CD4-positive, alpha-beta T cell treated with Interleukin-2 at 100 ng/mL for 4 hours (primary cell): Measurements from ENCODE around the gene AKR1B1.

Experiments used
- DNase-seq: peaks from one replicate; pipeline ENCODE4 v3.0.0-alpha.2; 2020; ENCODE audit warnings: low spot score

Gene AKR1B1

GRCh38 chr7:134469622-134470021 lies 10.7 kb upstream of the AKR1B1 start:
- DNase-seq, result no peak

DNA sequence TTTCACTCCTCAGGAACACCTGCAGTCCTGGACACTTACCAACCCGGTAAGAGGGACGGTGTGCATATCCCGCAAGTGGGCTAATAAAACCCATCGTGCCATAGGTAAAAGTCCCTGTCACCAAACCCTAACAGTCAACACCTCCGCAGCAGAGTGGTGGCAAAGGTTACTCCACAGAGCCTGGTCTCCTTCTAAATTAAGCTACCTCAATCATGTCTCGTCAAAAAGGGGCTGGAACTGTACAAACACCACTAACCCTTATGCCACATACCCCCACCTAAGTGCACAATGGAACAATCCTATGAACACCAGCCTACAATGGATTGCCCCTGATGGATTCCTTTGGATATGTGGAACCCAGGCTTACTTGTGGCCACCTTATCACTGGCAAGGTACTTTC lies 9.6 kb upstream of the AKR1B1 start:
- DNase-seq, result no peak

GRCh38 chr7:134468054-134468453 lies 9.2 kb upstream of the AKR1B1 start:
- no peak for DNase-seq

- no peak for DNase-seq
These were observed 6.6 kb upstream of the AKR1B1 start for GRCh38 chr7:134465491-134465890.

DNA sequence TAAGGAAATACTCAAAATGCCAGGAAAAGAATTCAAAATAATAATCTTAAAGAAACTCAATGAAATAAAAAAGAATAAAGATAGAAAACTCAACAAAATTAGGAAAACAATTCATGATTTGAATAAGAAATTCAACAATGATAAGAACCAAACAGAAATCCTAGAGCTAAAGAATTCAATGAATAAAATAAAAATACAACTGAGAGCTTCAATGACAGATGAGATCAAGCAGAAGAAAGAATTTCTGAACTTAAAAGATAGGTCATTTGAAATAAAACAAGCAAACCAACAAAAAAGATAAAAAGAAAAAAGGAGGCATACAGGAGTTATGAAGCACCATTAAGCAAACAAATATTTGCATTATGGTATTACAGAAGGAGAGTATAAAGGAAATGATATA lies 5.6 kb upstream of the AKR1B1 start:
- no peak for DNase-seq

DNA sequence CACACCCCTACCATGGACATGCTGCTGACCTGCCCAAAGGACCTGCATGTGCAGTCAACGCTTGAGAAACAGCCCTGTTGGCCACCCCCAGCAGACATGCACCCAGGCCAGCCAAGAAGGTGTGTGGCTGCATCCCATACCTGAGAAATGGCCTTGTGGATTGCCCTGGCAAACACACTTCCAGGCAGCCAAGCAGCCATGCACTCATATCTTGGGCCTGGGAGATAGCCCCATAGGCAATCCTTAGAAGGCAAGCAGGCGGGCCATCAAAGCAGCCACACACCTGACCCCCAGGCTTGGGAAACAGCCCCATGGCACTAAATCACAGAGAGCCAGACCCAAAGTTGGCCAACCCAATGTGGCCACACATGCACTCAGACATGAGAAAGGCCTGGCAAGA lies 4.9 kb upstream of the AKR1B1 start:
- no peak for DNase-seq

DNA sequence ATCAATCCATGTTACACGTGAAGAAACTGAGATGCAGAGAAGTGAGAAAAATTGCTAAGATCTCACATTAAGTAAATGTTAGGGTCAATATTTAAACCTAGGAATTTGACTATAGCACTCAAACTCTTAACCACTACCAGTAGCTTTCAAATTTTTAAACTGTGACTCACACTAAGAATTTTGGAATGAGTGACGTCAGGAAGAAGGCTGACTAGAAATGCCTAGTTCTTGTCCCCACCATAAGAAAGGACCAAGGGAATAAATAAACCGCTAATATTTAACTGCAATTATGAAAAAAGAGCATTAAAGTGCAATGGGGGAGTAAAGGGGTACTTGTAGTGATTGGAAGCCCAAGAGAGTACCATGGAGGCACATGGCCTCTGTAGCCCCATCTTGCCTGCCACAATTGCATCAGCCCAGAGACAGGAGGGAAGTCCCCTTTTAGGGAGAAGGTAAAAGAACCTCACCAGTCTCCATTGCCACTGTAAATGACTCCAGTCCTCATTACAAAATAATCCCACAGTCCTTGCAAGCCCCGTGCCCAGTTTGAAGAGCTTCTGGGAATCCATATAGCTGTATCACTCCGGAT lies 3.5 kb upstream of the AKR1B1 start:
- no peak for DNase-seq

DNA sequence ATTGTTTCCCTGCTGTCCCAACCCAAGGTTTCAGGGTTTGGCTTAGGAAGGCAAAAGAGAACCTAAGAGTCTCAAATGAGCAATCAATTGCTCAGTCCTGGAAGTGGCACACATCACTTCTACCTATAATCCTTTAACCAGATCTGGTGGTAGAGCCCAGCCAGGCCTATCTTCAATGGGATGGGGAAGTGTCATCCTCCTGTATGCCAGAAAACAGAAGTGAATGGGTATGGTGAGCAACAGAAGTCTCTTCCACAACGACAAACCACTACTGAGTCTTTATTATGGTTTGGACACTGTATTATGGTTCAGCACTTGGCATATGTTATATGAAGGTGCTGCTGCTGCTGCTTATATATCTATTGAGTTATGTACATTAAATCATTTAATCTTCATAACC lies 3.0 kb upstream of the AKR1B1 start:
- no peak for DNase-seq

GRCh38 chr7:134459981-134460380 lies 1.1 kb upstream of the AKR1B1 start:
- no peak for DNase-seq

DNA sequence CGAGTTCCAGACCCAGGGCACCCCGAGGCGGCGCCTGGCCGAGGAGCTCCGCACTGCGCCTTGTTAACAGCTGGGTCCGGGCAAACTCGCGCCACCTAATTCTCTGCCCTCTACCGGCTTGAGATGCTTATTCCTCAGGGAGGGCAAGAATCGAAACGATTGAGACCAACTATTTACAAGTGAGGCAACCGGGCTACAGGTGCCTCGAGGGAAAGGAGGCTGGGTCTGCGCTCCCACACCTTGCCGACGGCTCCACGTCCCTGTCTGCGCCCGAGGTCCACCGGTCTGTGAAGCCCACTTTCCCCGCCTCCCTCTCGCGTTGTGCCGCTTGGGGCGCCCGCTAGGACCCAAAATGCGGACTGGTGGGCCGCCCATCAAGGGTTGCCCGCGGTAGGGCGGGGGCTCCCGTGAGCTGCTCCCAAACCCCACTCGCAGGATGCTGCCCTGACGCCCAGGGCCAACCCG lies 527 bp downstream of the AKR1B1 start:
- DNase-seq, result peak; percentile 58

DNA sequence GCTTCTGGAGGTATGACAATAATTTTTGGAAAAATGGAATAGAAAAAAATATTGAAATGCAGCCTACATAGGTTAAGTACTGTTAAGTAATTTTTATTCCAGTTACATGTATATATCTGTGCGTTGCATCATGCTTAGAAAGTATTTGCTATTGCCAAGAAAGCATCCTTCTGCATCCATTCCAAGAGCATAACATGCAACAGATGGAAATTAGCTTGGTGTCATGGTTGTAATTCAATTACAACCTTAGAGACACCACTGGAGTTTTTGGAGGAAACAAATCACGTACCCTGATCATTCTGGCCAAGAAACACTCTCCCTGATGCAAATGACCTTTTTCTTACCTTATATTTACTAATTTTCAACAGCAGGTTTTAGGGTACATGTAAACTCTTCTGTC lies 1.7 kb downstream of the AKR1B1 start:
- DNase-seq, result no peak

GRCh38 chr7:134454277-134454676 lies 4.6 kb downstream of the AKR1B1 start:
- DNase-seq, result peak; percentile 17

GRCh38 chr7:134453518-134453917 lies 5.4 kb downstream of the AKR1B1 start:
- no peak for DNase-seq

GRCh38 chr7:134452991-134453473 lies 5.9 kb downstream of the AKR1B1 start:
- no peak for DNase-seq

DNA sequence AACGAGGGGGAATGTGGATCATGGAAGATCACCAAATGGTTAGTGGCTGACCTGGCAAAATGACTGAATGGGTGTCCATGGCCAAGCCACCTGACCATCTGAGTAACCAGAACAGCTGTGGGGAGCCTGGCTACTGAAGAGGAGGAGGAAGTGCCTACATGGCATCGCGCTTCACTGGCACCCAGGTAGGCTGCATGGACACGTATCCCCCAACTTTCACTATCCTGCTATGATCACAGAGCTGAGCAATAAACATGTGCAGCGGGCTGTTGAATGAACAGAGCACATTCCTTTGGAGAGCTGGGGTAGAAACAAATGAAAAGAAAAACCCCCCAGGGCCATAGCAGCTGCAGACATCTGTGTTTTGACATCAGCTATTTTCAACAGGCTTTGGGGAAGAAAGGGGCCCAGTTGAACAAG lies 6.5 kb downstream of the AKR1B1 start:
- DNase-seq, result no peak

- DNase-seq, result no peak
These were observed 7.2 kb downstream of the AKR1B1 start for GRCh38 chr7:134451656-134452055.

DNA sequence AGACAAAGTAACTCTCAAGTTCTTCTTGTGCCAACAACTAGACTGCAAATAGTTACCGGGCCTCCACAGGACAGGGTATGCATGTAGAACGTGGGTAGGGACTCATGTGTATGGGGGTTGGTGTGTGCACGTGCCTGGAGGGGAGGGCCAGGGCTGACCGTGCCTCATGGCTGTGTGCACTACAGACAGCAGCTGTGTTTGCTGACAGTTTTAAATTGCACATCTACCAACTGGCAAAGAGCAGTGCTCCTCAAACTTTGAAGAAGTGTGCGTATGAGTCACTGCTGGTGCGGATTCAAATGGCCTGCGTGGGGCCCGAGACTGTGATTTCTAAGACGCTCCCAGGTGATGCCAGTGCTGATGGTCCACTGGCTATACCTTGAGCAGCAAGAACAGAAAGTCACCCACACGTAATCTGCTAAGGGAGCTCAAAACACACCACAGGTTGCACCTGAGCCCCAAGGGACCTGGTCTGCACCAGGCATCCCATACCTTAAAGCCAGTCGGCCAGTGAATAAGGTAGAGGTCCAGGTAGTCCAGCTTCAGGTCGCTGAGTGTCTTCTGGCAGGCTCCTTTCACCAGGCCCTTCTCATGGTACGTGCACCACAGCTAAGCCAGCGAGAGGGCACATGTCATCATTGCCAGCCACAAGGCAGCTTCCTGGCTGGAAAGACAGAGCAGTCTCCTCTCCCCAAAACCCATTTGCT lies 8.5 kb downstream of the AKR1B1 start:
- DNase-seq, result no peak

GRCh38 chr7:134449680-134450079 lies 9.2 kb downstream of the AKR1B1 start:
- DNase-seq, result no peak

GRCh38 chr7:134448356-134449229 lies 10.3 kb downstream of the AKR1B1 start:
- no peak for DNase-seq

DNA sequence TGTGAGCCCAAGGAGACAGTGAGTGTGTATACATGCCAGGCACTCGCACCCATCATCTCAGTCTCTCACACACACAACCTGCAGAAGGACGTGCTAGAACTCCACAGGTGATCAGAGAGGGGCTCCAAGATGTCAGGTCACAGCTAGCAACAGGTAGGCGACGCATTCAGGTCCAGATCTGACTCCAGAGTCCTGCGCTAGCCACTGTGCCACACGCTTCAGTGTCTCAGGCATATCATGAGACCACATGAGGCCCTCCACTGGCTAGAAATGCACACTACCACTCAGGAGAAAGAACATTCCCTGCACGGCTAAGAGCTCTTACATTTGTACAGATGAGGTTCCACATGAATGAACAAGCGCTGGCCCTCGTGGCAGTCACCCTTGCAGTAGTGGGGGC lies 11.5 kb downstream of the AKR1B1 start:
- DNase-seq, result no peak

GRCh38 chr7:134446923-134447322 lies 12.0 kb downstream of the AKR1B1 start:
- DNase-seq, result no peak

- no peak for DNase-seq
These were observed 12.5 kb downstream of the AKR1B1 start for GRCh38 chr7:134446446-134446845.

GRCh38 chr7:134444961-134445315 lies 14.0 kb downstream of the AKR1B1 start:
- no peak for DNase-seq
